Placental epithelial cell (primary cell): Measurements from ENCODE around the gene HEY2. TPM values are rescaled to one million over a fixed set of nuclear protein-coding genes. Genes with fewer than 3 reads are reported as not detected.

ENCODE experiments used
- total RNA-seq: library from RNA; depleted of rRNA; stranded (reverse); fragments of >200 nt; gene quantifications from 2 replicates; pipeline ENCODE4 v1.2.3, GENCODE V29; 2012

HEY2 gene
- total RNA-seq: not detected in 2 replicates

DNA sequence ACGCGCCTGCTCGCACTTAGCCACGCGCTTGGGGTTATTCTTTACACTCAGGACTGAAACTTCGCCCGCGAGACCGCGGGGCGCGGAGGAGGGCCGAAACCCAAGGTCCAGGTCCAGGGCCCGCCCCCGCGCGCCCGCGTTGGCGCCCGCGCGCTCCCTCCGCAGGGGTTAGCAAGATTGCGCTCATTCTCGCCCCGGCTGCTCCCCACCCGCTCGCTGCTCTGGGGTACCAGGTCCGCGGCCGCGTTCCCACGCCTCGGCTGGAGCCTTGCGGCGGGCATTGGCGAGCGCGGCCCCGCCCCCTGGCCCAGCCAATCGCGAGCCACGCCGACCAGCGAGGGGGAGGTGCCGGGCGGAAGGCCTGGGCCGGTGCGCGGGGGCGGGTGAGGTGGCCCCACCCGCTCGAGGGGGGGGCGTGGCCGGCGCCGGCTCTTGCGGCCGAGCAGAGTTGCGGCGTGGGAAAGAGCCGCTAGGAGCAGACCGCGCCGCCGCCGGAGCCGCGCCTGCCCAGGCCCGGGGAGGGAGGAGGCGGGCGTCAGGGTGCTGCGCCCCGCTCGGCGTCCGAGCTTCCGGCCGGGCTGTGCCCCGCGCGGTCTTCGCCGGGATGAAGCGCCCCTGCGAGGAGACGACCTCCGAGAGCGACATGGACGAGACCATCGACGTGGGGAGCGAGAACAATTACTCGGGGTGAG lies at the start of gene HEY2:
Gene HEY2 (plus strand): TSS at position 460 of the 692 bp plus-strand sequence. CDS start 145 bp downstream, at position 605.

DNA sequence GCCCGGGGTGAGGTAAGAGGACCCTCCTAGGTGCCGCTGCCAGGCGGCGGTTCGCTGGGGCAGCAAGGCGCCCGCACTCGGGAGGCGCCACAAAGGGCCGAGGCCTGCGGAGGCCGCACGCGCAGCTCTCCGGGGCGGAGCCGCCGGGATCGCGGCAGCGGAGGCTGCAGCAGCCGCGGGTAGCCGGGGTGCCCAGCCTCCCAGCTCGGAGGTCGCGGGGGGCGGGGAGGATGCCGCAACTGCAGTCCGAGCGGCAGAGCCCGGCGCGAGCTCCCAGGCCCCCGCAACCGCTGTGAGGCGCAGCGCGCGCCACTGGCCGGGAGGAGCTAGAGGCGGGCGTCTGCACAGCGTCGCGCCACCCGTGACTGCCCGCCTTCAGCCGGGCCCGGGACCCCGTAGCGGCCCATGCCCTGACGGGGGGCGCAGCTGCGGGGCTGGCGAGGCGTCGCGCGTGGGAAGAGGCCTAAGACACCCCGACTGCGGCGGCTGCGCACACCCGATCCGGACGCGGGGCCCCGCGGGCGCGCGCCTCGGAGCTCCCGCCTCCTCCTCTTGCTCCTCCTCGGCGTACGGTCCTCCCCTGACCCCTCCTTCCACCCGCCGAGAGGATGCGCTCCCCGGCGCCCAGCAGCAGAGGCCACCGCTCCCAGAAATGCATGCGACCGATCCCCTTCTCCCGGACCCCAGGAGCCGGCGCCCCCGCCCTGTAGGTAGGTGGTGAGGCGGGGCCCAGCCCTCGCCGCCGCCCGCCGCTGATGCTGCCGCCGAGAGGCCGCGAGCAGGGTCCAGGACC lies 41.1 kb downstream of the HEY2 start, which contains the start of gene NCOA7:
Gene NCOA7 (plus strand): TSS at position 603 of the 793 bp plus-strand sequence. CDS start 24,395 bp downstream, outside the sequence.

Other genes with a start within 250 kb of the HEY2 start
- gene NCOA7, start 41.3 kb downstream of the HEY2 start, total RNA-seq: 38.9 and 86.8 TPM in 2 replicates
- gene HINT3, start 207.1 kb downstream of the HEY2 start, total RNA-seq: 14.6 and 16.1 TPM in 2 replicates
- 11.8 and 16.9 TPM in 2 replicates for gene TRMT11, start 236.9 kb downstream of the HEY2 start, total RNA-seq